Activated naive CD4-positive, alpha-beta T cell treated with anti-CD3 and anti-CD28 coated beads, Interleukin-2, amount 50 U/mL, for 16 hours (primary cell): ENCODE results near the gene SPON1.
"Not testable (repeated sequence)": the region's sequence is repeated elsewhere in the genome, so short reads cannot be mapped to it uniquely, and the experiment has no call there.

ENCODE experiments used
- DNase-seq: peaks from one replicate; pipeline ENCODE4 v3.0.0-alpha.2; 2020

Gene SPON1

GRCh38 chr11:14042686-14043465 is 80.4 kb downstream of the SPON1 start:
- DNase-seq, result no peak

- DNase-seq, result no peak
These were observed 82.4 kb downstream of the SPON1 start for GRCh38 chr11:14044916-14045315.

GRCh38 chr11:14045417-14045816 is 82.9 kb downstream of the SPON1 start:
- DNase-seq, result no peak

GRCh38 chr11:14052198-14052597 is 89.7 kb downstream of the SPON1 start:
- no peak for DNase-seq

- no peak for DNase-seq
These were observed 91.9 kb downstream of the SPON1 start for GRCh38 chr11:14054116-14055107.

GRCh38 chr11:14055936-14056335 is 93.4 kb downstream of the SPON1 start:
- DNase-seq, result no peak

- no peak for DNase-seq
These were observed 95.5 kb downstream of the SPON1 start for GRCh38 chr11:14058061-14058460.

GRCh38 chr11:14059491-14059890 is 97.0 kb downstream of the SPON1 start:
- DNase-seq, result no peak

- DNase-seq, result no peak
These were observed 99.2 kb downstream of the SPON1 start for GRCh38 chr11:14061721-14062120.

GRCh38 chr11:14065141-14065540 is 102.6 kb downstream of the SPON1 start:
- DNase-seq, result peak; percentile 21

- no peak for DNase-seq
These were observed 103.2 kb downstream of the SPON1 start for GRCh38 chr11:14065681-14066080.

- no peak for DNase-seq
These were observed 105.2 kb downstream of the SPON1 start for GRCh38 chr11:14067686-14068085.

- DNase-seq, result no peak
These were observed 108.4 kb downstream of the SPON1 start for GRCh38 chr11:14070896-14071295.

GRCh38 chr11:14073849-14074476 is 111.4 kb downstream of the SPON1 start:
- no peak for DNase-seq

GRCh38 chr11:14075118-14076078 is 112.9 kb downstream of the SPON1 start:
- peak; percentile 62 for DNase-seq

- no peak for DNase-seq
These were observed 116.5 kb downstream of the SPON1 start for GRCh38 chr11:14079011-14079410.

GRCh38 chr11:14079797-14080196 is 117.3 kb downstream of the SPON1 start:
- DNase-seq, result no peak

- DNase-seq, result no peak
These were observed 119.2 kb downstream of the SPON1 start for GRCh38 chr11:14081581-14082231.

- no peak for DNase-seq
These were observed 119.8 kb downstream of the SPON1 start for GRCh38 chr11:14082338-14082737.

GRCh38 chr11:14088861-14089260 is 126.3 kb downstream of the SPON1 start:
- DNase-seq, result not testable (repeated sequence)

GRCh38 chr11:14089690-14090462 is 127.4 kb downstream of the SPON1 start:
- DNase-seq, result no peak
